ENCODE data around the gene HHAT.

Gene HHAT

GRCh38 chr1:210573141-210573540 is 244.4 kb downstream of the HHAT start:
- no peak for TF ChIP-seq CTCF (IDR thresholded peaks at IDR 0.05)

- TF ChIP-seq CTCF (IDR thresholded peaks at IDR 0.05), result no peak
Observed at GRCh38 chr1:210582205-210582970, 253.7 kb downstream of the HHAT start.

DNA sequence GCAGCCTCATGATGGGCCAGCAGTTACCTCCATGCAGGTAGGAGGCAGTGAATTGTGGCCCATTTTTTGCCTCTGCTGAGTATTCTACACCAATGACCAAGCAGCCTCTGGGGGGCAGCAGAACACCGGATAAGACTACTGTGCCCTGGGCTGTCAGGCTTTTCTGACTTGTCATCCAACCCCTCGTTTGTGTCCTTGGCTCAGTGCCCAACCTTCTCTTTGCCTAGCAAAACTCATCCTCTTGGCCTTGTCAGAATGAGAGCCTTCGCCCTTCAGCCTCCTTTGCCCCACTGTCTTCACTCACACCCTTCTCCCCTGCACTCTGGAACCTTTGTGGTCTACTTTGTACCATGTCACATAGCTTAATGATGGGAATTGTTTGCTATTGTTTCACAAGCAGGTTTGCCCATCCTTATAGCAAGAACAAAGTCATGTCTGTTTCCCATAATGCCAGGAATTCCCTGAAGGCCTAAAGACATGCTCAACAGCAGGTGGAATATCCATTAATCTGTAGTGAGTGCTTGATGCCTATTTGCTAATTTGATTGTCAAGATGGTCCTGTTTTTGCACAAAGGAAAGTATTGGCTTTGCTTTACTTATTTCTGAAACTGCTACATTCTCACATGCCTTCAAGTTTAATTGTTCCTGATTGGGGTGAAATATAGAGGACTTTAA is 255.9 kb downstream of the HHAT start:
- peak; percentile 87 for TF ChIP-seq CTCF (IDR thresholded peaks at IDR 0.05)

- TF ChIP-seq CTCF (IDR thresholded peaks at IDR 0.05), result no peak
Observed at GRCh38 chr1:210586771-210587170, 258.1 kb downstream of the HHAT start.

DNA sequence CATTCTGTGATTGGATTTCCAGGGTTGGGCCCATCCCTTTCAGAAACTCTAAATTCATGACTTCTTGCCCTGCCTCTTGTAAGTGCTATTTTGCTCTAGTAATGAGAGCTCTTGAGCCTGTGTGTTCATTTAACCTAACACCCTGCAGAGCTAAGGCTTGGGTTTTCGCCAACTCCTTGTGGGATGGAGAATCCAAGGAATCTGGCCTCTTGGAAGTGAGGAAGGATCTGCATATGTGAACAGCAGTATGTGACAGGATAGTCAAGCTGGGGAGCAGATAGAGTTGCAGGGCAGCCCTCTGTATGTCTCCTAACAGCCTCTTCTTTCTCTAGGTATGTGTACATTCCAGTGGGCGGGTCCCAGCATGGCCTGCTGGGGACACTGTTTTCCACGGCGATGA is 258.9 kb downstream of the HHAT start:
- no peak for TF ChIP-seq CTCF (IDR thresholded peaks at IDR 0.05)

DNA sequence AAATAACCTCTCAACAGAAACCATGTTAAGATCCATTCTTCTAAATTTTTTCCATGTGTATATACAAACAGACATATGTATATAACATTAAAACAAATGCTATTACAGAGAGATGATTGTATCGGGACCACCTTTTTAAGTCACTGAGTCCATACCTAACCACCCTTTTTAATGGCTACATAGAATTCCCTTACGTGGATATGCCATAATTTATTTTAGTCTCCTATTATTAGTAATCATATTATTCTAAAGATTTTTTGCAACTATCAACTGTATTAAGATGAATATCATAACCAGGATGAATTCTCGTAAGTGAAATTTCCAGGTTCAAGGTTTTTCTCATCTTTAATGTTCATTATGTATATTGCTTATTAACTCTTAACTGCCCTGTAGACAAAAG is 259.7 kb downstream of the HHAT start:
- TF ChIP-seq CTCF (IDR thresholded peaks at IDR 0.05), result no peak

- TF ChIP-seq CTCF (IDR thresholded peaks at IDR 0.05), result no peak
Observed at GRCh38 chr1:210588946-210589345, 260.2 kb downstream of the HHAT start.
